SU-DHL-6 (cell line): ENCODE data around the gene NSMCE1.

Experiments
- H2AFZ ChIP-seq: fragments of 200-600 bp; sonication (generic); 2 replicates; pipeline ENCODE4 v1.6.1; 2014; ENCODE audit warnings: low read depth, mild to moderate bottlenecking, moderate library complexity, mixed read lengths, antibody characterized with exemption, low read length; ENCODE audit not compliant: severe bottlenecking
- H3F3A ChIP-seq: fragments of 200-600 bp; shearing (Covaris generic); 2 replicates; pipeline ENCODE4 v1.6.0; 2016; ENCODE audit warnings: antibody characterized with exemption, mild to moderate bottlenecking; ENCODE audit not compliant: insufficient read depth
- H3K27ac ChIP-seq: fragments of 200-600 bp; sonication (generic); 2 replicates; pipeline ENCODE4 v1.5.1; 2016; ENCODE audit warnings: low read depth, mild to moderate bottlenecking, low read length, moderate library complexity, mixed read lengths
- H3K27me3 ChIP-seq: fragments of 200-600 bp; sonication (generic), shearing (Covaris generic); 2 replicates; pipeline ENCODE4 v1.6.0; 2014; ENCODE audit warnings: mild to moderate bottlenecking, low read length
- H3K36me3 ChIP-seq: fragments of 200-600 bp; sonication (generic); 2 replicates; pipeline ENCODE4 v1.6.1; 2014; ENCODE audit warnings: mild to moderate bottlenecking, low read length, mixed read lengths
- H3K4me2 ChIP-seq: fragments of 300-600, 200-600 bp; shearing (Covaris generic), sonication (generic); 2 replicates; pipeline ENCODE4 v1.6.0; 2014; ENCODE audit warnings: low read length, low read depth, mild to moderate bottlenecking; ENCODE audit not compliant: poor library complexity, severe bottlenecking
- H3K4me3 ChIP-seq: fragments of 200-600 bp; sonication (generic); 2 replicates; pipeline ENCODE4 v1.5.1; 2014; ENCODE audit warnings: antibody characterized with exemption, low read length, mild to moderate bottlenecking, mixed read lengths; ENCODE audit not compliant: insufficient read depth, poor library complexity, severe bottlenecking
- H3K79me2 ChIP-seq: fragments of 200-600 bp; sonication (generic); 2 replicates; pipeline ENCODE4 v1.6.1; 2014; ENCODE audit warnings: mild to moderate bottlenecking, low read length, moderate library complexity; ENCODE audit not compliant: insufficient read depth
- H3K9ac ChIP-seq: fragments of 200-600 bp; sonication (generic); 2 replicates; pipeline ENCODE4 v1.7.0; 2014; ENCODE audit warnings: mild to moderate bottlenecking, low read length
- H3K9me2 ChIP-seq: fragments of 200-600 bp; sonication (generic); replicated peaks from 2 replicates; pipeline ENCODE4 v1.6.1; 2014; ENCODE audit warnings: low read length; ENCODE audit not compliant: insufficient read depth
- H3K9me3 ChIP-seq: fragments of 200-600 bp; sonication (generic); 2 replicates; pipeline ENCODE4 v1.6.1; 2014; ENCODE audit warnings: low read length, mixed read lengths; ENCODE audit not compliant: insufficient read depth
- H4K20me1 ChIP-seq: fragments of 200-600 bp; sonication (generic); 2 replicates; pipeline ENCODE4 v1.6.1; 2014; ENCODE audit warnings: low read depth, mild to moderate bottlenecking, antibody characterized with exemption, low read length, moderate library complexity, mixed read lengths
- CTCF ChIP-seq: fragments of 200-600 bp; sonication (generic); IDR thresholded peaks from one replicate; pipeline ENCODE4 v1.5.1; 2017; ENCODE audit warnings: antibody characterized with exemption, mild to moderate bottlenecking, low read length, moderate library complexity; ENCODE audit not compliant: insufficient read depth, poor library complexity, severe bottlenecking
- EZH2phosphoT487 ChIP-seq: fragments of 200-600 bp; sonication (generic), shearing (Covaris generic); conservative IDR thresholded peaks from 2 replicates; pipeline ENCODE4 v1.6.1; 2018; ENCODE audit warnings: mild to moderate bottlenecking, antibody characterized with exemption, low read length, moderate library complexity, mixed read lengths

The NSMCE1 gene

DNA sequence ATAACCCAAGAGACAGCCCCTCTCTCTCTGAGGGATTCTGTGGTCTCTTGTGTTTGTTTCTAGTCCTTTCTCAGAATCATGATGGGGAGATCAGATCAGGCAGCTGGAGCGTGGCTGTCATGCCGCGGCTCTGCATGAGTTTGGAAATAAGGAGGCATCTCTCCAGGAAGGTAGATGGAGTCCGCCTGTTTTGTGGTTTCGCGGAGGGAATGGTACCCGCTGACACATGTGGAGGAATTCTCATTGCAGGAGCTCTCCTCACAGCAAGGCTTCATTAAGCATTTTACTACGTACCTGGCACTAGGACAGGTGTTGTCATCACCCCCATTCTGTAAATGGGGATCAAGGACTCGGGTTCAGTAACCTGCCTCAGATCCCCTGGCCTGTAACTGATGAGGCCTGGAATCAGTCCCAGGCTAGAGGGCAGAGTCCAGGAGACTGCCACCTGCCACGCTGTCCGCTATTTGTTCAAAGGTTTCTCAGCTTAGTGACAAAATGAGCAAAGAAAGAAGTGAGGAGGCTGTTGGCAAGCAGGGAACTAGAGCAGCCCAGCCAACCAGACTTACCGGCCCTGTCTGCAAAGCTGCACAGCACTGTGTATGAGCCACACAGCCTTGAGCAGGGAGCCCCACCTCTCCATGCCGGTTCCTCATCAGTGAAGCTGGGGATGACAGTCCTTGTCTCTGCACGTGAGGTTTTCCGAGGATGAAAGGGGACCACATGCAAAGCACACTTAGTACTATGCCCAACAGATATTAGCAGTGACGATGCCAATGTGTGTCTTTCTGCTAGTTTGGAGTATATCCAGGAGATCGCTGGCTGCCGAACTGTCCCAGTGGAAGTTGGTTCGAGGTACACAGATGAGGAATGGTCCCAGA is 54.2 kb downstream of the NSMCE1 start:
- no peak overlapping the region for H3K9ac ChIP-seq
- no peaks in the 10 kb centered on the region for H3K9me3 ChIP-seq
- H3K27ac ChIP-seq: no peak overlapping the region
- no peaks in the 10 kb centered on the region for H3K36me3 ChIP-seq
- TF ChIP-seq CTCF (no peak), EZH2phosphoT487 (no peak)
- H2AFZ ChIP-seq: no peak overlapping the region
- H3K4me3 ChIP-seq: no peak overlapping the region
- H3K4me2 ChIP-seq: no peak overlapping the region
- no peaks in the 10 kb centered on the region for H4K20me1 ChIP-seq
- H3K27me3 ChIP-seq: no peaks in the 10 kb centered on the region
- no peaks in the 10 kb centered on the region for H3F3A ChIP-seq
- H3K9me2 ChIP-seq: no peaks in the 10 kb centered on the region
- no peaks in the 10 kb centered on the region for H3K79me2 ChIP-seq

- H3K4me3 ChIP-seq: no peak overlapping the region
- H4K20me1 ChIP-seq: no peaks in the 10 kb centered on the region
- H2AFZ ChIP-seq: no peak overlapping the region
- H3K27me3 ChIP-seq: no peaks in the 10 kb centered on the region
- no peaks in the 10 kb centered on the region for H3K9me2 ChIP-seq
- H3K9me3 ChIP-seq: no peaks in the 10 kb centered on the region
- H3K9ac ChIP-seq: no peak overlapping the region
- H3K79me2 ChIP-seq: no peaks in the 10 kb centered on the region
- no peak overlapping the region for H3K27ac ChIP-seq
- H3K4me2 ChIP-seq: no peak overlapping the region
- no peaks in the 10 kb centered on the region for H3K36me3 ChIP-seq
- TF ChIP-seq CTCF (no peak), EZH2phosphoT487 (no peak)
- no peaks in the 10 kb centered on the region for H3F3A ChIP-seq
These were observed 57.5 kb downstream of the NSMCE1 start for GRCh38 chr16:27211026-27211425.

- no peak for TF ChIP-seq EZH2phosphoT487
- TF ChIP-seq CTCF: no peak
- Histone ChIP-seq H3K9me2 (no peaks in the 10 kb centered on the region), H3K27me3 (no peaks in the 10 kb centered on the region), H3K9ac (no peak overlapping the region), H4K20me1 (no peaks in the 10 kb centered on the region), H3F3A (peaks cover 7% of the 10 kb centered on the region), H3K4me3 (no peak overlapping the region), H3K79me2 (no peaks in the 10 kb centered on the region), H3K9me3 (no peaks in the 10 kb centered on the region), H3K36me3 (no peaks in the 10 kb centered on the region), H3K27ac (no peak overlapping the region), H3K4me2 (no peak overlapping the region), H2AFZ (no peak overlapping the region)
These were observed 58.4 kb downstream of the NSMCE1 start for GRCh38 chr16:27210174-27210573.
